Measurements from ENCODE around the gene PSMG4.

PSMG4 gene

DNA sequence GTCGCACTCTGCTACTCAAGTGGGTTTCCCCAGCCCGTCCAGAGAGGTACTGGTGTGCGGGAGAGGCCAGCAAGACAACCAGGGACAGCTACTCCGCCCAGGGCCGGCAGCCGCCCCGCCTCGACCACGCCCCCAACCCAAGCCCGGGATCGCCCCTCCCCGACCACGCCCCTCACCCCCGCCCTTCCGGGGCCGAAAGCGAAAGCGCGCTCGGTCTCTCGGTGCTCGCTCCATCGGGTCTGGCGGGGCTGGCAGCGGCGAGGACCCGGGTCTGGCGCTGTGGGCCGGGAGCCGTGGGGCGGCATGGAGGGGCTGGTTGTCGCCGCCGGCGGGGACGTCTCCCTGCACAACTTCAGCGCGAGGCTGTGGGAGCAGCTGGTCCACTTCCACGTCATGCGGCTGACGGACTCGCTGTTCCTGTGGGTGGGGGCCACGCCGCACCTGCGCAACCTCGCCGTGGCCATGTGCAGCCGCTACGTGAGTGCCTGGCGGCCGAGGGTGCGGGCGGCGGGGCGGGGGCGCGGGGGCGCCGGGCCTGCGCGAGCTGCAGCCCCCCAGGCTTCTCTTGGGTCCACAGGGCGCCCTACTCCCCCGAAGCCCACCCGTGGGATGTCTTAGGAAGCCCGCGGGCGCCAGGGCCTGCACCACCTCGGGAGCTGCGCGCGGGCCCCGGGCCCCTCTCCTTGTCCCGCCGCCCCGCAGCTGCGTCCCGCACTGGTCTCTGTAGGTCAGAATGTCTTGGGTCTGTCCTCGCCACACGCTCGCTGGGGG is at the start of gene PSMG4:
Gene PSMG4 (plus strand): TSS at position 228 of the 771 bp plus-strand sequence. CDS start 76 bp downstream, at position 304.
- peak; percentile 25 to 95 (median 89) for DNase-seq

DNA sequence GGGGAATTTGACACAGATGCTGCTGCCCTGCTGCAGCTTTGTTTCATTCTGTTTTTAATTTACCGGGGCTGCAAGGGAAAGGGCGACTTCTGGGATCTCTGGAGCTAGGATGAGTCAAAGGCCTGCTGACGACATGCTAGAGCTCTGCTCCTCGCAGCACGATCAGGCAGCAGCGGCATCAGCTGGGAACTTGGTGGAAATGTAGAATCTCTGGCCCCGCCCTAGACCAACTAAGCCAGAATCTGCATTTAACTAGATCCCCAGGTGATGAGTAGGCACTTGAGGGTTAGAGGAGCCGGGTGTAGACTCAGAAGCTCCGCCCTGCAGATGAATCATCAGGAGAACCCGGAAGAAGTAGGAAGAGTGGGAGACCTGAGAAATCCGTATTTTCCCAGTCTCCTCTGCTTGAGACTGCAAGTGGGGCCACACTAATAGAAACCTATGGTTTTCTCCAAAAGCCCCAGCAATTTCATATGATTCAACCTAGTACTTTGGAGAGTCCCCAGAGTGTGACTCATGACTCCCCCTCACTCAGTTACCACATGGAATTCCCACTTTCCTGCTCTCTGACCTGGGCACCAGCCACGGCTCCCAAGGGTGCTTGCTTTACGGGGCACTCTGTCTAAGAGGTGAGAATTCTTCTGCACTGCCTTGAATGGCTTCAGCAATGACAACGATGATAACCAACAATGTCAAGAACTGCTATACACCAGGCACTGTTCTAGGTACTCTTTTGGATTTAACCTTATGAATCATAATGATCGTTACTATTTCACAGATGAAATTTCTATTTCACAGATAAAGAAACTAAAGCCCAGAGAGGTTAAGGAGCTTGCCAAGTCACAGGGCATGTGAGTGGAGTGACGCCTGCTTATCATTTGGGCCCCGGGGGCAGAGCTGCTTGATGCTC is 49.4 kb upstream of the PSMG4 start:
- DNase-seq: peak in 14 of 58 donors; percentile 10 to 39 (median 25)

- no peak for DNase-seq
Measured at GRCh38 chr6:3210024-3210610, 48.6 kb upstream of the PSMG4 start.

- peak in 54 of 58 donors; percentile 21 to 89 (median 68) for DNase-seq
Measured at GRCh38 chr6:3211681-3212080, 47.1 kb upstream of the PSMG4 start.

- DNase-seq: no peak
Measured at GRCh38 chr6:3212261-3212660, 46.5 kb upstream of the PSMG4 start.

GRCh38 chr6:3213334-3213695 is 45.4 kb upstream of the PSMG4 start:
- no peak for DNase-seq

- no peak for DNase-seq
Measured at GRCh38 chr6:3214898-3215297, 43.8 kb upstream of the PSMG4 start.

GRCh38 chr6:3217286-3217685 is 41.5 kb upstream of the PSMG4 start:
- no peak for DNase-seq

DNA sequence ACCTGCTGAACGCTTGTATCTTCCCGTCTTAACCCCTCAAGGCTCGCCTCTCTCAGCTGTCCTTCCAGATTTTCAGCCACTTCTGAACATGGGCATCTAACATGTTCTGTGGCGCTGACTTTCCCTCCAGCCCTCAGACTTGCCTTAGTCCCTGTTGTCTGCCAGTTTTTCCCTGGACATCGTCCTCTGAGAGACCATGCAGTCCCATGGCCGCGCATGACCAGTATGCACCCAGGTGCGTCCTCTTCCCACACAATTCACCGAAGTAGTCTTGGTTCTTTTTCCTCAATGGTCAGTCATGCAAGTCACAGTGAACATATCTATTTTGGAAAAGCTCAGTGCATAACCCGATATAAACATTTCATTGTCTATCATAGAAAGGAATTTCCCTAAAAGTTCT is 40.5 kb upstream of the PSMG4 start:
- no peak for DNase-seq

DNA sequence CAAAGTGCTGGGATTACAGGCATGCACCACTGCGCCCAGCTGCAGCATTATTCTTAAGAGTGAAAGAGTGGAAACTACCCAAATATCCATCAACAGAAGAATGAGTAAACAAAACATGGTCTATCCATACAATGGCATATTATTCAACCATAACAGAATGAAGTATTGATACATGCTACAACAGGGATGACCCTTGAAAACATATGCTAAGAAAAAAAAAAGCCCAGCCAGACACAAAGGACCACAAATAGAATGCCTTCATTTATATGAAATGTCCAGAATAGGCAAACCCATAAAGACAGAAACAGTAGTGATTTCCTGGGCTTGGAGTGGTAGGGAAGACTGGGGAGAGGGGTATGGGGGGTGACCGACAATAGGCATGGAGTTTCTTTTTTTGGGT is 38.4 kb upstream of the PSMG4 start:
- DNase-seq: no peak

- no peak for DNase-seq
Measured at GRCh38 chr6:3221578-3221977, 37.2 kb upstream of the PSMG4 start.

- DNase-seq: no peak
Measured at GRCh38 chr6:3222506-3223038, 36.2 kb upstream of the PSMG4 start.

GRCh38 chr6:3226042-3226441 is 32.7 kb upstream of the PSMG4 start:
- no peak for DNase-seq

- peak in 33 of 58 donors; percentile 26 to 68 (median 42) for DNase-seq
Measured at GRCh38 chr6:3226481-3227362, 32.0 kb upstream of the PSMG4 start.

DNA sequence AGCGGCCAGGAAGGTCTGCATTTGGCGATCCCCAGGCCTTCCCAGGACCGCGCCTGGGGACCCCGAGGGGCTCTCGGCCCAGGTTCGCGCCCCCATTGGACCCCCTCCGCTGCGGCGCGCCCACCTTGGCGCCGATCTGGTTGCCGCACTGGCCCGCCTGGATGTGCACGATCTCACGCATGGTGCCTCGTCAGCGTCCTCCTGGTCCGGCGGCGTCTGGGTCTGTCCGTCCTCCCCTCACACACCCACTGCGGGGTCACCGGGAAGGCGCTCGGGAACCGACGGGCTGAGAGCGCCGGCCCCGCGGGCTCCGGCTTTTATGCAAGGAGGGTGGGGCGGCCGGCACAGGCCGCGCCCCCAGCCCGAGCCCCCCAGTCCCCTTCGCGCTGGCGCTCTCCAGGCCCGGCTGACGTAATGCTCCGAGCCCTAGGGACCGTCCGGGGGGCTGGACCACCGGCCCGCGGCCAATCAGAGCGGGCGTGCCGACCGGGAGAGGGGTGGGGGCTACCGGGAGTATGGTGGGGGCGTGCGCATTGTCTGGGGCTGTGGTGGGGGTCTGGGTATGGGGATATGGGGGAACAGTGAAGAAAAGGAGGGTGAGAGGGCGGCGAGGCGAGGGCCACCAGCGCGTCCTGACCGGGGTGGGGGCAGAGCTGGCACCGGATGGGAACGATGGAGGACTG is 31.2 kb upstream of the PSMG4 start, which contains the start of gene TUBB2B:
Gene TUBB2B (minus strand): TSS at position 291 of the 683 bp plus-strand sequence. CDS start 110 bp downstream, at position 181.
- peak in 54 of 58 donors; percentile 22 to 84 (median 68) for DNase-seq

GRCh38 chr6:3228046-3228671 is 30.6 kb upstream of the PSMG4 start:
- peak in 21 of 58 donors; percentile 28 to 72 (median 53) for DNase-seq

GRCh38 chr6:3228771-3229565 is 29.8 kb upstream of the PSMG4 start:
- peak in 20 of 58 donors; percentile 23 to 64 (median 38) for DNase-seq

DNA sequence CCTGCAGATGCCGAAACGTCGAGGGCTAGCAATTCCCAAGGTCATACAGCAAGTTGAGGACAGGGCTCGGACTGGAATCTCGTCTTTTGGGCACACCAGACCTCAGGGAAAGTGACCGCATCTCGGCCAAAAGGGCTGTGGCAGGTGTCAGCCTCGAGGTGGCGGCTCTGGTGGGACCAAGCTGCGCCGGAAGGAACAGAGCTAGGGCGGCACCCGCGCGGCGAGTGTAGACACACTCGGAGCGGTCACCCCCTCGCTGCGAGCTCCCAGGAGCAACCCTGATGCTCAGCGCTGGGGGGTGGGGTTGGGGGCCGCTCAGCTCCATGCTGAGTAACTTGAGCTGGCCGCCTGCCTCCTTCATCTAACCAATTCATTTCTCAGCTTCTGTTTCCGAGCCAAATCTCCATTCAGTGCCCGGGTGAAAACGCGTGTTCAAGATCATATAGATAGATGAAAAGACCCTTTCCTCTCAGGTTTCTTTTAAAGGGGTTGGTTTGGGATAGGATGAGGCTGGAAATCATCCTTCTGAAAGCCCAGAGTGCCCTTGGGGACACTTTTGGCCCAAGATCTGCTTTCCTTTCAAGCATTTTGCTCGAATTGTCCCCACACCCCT is 29.1 kb upstream of the PSMG4 start:
- DNase-seq: peak in 34 of 58 donors; percentile 23 to 62 (median 46)
